ENCODE data around the gene SEMA5A.
A peak's percentile ranks its signal among the peaks of the same experiment; 100 is the strongest.

SEMA5A gene

DNA sequence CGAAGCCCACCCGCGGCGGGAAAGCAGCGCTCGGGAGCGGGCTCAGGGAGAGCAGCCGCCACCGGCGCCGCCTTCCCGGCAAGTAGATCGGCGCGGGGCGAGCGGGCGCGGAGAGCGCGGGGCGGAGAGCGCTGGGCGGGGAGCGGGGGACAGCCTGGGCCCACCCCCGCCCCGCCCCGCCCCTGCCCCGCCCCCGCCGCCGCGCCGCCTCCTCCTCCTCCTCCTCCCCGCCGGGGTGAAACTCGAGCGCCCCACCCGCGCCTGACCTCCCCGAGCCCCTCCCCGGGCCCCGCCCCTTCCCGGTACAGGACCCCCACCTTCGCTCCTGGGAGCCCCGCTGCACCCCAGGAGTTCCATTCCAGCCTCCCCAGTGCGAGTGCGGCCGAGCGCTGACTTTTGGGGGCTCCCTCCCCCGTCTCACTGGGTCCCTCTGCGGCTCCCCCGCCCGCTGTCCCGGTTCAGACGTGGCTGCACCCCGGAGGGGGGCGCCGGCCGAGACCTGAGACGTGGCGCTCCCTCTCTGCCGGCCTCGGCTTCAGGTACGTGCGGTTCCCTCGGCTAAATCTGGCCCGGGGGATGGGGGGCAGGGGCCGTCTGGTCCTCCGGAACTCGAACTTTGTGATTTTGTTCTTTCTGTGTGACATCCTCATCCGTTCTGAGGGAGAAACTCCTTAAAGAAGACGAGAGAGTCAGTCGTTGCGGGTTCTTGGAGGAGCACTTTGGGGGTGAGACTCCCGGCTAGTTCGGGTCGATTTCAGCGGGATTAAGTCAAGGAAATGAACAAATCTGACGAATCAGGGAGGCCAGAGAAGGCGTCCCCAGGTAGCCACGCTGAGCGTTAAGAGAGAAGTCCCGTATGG, at the start of gene SEMA5A:
SEMA5A (minus strand) TSS at position 84 of the 860 bp plus-strand sequence. CDS start 166,129 bp downstream, outside the sequence.
- DNase-seq (ENCODE audit: low read depth in 2 of 2) = peak in 1 of 2 donors; percentile 4

- no peak for DNase-seq (ENCODE audit: low read depth in 2 of 2)
Observed at GRCh38 chr5:9594913-9595312, 49.0 kb upstream of the SEMA5A start.

DNA sequence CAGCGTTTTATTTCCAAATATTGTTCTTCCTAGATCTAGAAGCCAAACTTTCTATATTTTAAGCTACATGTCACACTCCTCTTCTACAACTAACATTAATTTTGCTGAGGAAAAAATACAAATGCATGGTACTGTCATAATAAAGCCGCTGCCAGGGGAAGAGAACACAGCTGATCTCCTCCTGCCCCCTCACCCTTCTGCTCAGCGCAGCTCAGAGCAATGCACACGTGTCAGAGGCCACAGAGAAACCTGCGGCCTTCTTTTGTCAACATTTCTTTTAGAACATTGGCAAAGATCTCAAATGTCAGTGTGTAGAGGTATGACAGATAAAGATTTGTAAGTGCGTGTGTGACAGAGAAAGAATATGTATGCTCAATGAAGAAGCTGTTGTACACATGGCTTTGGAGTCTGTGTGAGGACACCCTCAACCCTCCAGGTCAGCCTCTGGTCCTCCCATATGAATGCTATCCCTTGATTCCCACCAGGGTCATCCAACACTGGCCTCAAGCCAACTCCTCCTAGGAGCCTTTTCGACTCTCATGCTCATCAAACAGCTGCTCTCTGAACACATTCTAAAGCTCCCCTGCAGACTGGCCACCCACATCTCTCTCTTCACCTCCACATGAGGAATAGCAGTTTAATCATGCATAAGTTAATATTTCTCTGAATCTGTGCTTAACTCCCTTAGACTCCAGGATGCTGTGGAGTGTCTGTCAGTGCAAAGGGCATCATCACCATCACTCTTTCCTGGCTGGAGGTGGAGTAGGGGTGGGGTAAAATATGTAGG, 43.4 kb upstream of the SEMA5A start:
- no peak for DNase-seq (ENCODE audit: low read depth in 2 of 2)

DNA sequence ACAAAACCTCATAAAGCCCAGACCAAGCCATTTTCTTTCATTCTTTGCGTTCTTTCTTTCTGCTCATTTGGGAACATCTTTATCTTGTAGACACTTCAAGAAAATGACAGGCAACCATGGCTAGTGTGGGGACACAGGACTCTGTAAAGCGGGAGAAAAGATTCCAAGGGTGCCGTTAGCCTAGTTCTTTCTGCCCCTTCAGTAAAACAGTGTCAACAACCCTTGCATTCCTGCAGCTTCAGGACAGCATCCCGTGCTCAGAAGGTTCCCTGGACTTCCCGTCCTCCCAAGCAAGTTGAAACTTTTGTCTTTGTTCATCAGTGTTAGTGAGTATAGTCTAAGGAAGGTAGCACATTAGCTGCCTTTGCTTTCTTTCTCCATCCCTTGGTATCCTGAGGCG, 42.4 kb upstream of the SEMA5A start:
- no peak for DNase-seq (ENCODE audit: low read depth in 2 of 2)

DNA sequence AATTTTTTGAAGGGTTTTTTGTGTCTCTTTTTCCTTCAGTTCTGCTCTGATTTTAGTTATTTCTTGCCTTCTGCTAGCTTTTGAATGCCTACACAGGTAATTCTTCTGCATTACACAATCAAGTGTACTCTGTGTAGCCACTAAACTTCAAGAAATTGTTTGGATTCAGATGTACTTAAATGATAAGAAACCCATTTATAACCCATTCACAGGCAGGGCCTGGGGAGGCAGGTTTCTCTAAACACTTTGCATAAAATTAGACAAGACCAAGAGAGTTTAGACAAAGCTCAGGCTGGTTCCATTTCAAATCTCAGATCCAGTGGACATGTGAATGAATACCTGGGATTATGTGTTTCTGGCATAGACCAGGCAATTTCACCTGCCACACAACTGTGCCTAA, 41.3 kb upstream of the SEMA5A start:
- no peak for DNase-seq (ENCODE audit: low read depth in 2 of 2)

- no peak for DNase-seq (ENCODE audit: low read depth in 2 of 2)
Observed at GRCh38 chr5:9582406-9582805, 36.5 kb upstream of the SEMA5A start.

GRCh38 chr5:9573796-9574195, 27.9 kb upstream of the SEMA5A start:
- DNase-seq (ENCODE audit: low read depth in 2 of 2) = no peak

GRCh38 chr5:9572246-9572645, 26.4 kb upstream of the SEMA5A start:
- no peak for DNase-seq (ENCODE audit: low read depth in 2 of 2)

GRCh38 chr5:9570876-9571275, 25.0 kb upstream of the SEMA5A start:
- no peak for DNase-seq (ENCODE audit: low read depth in 2 of 2)

DNA sequence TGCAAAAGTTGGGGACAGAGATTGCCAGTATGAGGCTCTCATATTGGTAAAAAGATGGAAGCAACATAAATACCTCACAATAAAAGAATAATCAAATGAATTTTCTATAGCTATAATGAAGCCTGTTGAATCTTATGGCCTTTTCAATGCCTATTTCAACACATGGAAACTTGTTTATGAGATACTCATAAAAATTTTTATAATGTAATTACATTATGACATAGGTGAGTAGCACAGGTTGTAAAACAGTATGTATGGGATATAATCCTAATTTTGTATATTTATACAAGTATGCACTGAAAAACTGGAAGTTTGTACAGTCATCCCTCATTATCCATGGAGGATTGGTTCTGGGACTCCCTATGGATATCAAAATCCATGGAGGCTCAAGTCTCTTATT, 21.2 kb upstream of the SEMA5A start:
- no peak for DNase-seq (ENCODE audit: low read depth in 2 of 2)

GRCh38 chr5:9564752-9565151, 18.9 kb upstream of the SEMA5A start:
- no peak for DNase-seq (ENCODE audit: low read depth in 2 of 2)

DNA sequence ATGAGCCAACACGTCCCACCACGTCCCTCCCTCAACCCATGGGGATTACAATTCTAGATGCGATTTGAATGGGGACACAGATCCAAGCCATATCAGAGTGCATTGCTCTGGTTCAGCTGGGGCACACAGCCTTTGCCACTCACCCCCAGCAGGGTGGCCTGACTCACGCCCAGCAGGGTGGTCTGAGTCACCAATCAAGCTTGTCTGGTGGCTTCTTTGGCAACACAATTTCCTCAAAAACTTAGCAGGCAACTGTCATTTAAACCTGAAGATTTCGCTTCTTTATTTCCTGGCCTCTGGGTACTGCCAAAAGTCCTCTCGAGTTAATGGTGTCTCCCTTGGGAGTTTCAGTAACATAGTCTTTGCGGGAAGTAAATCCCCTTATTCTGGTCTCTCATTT, 16.3 kb upstream of the SEMA5A start:
- no peak for DNase-seq (ENCODE audit: low read depth in 2 of 2)

- no peak for DNase-seq (ENCODE audit: low read depth in 2 of 2)
Observed at GRCh38 chr5:9559965-9560364, 14.1 kb upstream of the SEMA5A start.

DNA sequence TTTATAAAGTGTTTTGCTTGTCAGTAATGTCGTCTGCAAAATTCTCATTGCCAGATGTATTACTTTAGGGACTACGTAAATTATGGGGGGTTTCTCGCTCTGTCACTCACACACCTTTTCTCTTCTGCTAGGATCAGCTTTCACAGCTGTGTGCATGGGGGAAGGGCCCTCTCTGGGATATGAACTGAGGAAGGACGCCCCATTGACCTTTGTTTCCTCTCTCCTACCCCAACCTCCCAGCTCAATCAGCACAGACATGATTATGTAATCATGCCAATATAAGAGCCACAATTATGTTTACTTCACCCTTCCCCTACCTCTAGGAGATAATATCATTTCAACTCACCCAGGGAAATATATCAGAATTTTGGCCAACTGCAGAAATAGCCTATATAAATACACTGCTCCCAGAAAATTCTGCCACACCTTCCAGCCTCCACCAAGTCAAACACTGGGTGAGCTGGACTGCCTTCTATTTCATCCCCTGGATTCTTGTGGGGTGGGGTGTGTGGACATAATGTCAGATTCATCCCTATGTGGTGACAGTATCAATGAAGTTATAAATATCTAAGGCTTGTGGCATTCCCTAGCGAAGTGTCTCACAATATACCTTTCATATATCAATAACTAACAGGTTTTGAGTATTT, 12.6 kb upstream of the SEMA5A start:
- no peak for DNase-seq (ENCODE audit: low read depth in 2 of 2)

DNA sequence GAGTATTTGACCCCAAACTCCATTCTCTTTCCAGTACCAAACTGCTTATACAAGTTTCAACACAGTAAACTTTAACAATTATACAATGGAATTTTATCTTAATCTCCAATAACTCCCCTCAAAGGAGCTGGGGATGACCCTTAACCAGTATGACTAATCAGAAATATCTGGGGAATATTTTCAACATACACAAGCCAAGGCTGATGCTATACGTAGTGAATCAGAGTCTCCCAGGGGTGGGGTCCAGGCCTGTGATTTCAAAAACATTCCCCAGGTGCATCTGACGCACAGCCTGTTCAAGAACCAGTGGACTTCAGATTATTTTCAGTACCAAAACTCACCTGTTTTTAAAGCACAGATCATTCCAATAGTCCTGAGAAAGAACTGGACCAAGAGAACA, 11.8 kb upstream of the SEMA5A start:
- DNase-seq (ENCODE audit: low read depth in 2 of 2) = no peak

GRCh38 chr5:9555961-9556360, 10.1 kb upstream of the SEMA5A start:
- no peak for DNase-seq (ENCODE audit: low read depth in 2 of 2)

DNA sequence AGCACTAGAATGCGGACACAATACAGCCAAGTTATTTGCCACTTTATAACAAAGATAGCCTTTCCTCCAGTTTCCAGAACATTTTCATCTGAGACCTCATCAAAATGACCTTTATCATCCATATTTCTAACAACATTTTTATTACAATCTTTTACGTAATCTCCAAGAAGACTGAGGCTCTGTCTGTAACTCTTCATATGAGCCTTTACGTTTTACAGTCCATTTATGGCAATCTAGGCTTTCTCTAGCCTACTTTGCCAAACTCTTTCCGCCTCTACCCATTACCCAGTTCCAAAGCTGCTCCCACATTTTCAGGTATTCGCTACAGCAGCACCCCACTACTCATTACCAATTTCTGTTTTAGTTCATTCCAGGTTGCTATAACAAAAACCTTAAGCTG, 8.2 kb upstream of the SEMA5A start:
- DNase-seq (ENCODE audit: low read depth in 2 of 2) = no peak

GRCh38 chr5:9553561-9553960, 7.7 kb upstream of the SEMA5A start:
- no peak for DNase-seq (ENCODE audit: low read depth in 2 of 2)

DNA sequence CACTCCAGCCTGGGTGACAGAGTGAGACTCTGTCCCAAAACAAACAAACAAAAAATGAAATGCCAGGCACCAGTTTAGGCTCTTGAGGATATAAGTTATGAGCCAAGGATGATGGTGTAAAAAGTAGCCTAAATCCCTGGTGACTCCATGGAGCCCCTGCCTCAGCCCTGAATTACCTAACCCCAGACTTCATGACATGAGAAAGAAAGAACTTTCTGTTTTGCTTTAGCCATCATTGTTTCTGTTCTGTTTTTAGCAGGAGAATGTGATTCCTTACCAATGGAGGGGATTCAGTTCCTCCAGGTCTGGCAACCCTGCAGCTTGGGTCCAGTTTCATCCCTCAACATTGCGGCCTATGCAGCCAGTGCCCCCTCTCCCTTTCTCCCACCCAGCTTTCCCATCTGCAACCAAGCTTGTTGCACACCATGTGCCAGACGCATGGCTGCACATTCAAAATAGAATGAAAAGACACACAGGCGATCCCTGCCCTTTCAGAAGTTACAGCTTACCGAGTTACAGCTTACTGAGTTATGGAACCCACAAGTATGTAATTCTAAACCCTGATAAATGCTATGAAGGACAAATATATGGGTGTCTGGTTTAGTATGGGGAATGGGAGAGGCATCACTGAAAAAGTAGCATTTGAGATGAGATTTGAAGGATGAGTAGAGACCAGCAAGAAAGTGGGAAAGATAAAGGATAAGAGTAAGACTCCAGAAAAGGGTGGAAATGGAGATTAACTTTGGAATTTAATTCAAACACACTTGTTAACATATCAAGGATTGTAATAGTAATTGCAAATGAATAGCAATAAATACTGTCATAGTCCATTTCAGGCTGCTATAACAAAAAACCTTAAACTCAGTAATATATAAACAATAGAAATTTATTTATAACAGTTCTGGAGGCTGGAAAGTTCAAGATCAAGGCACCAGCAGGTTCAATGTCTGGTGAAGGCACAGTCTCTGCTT, 6.0 kb upstream of the SEMA5A start:
- no peak for DNase-seq (ENCODE audit: low read depth in 2 of 2)

DNA sequence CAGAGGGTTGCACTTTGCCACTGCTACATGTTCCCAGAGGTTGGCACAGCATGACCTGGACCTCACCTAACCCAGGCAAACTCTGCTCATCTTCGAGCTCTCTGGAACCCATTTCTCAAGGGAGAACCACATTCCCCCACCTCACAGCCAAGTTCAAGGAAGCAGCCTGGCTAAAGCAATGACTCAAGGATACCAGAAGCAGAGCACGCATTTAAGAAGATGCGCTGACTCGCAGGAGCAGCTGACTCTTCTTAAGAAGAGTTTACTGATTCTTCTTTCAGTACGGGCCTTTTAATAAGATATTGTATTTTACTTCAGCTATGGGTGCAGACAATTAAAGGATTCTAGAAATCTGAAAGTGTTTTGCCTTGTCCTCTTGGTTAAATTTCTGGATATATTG, 4.1 kb upstream of the SEMA5A start:
- no peak for DNase-seq (ENCODE audit: low read depth in 2 of 2)
